NCI-H510A (cell line): ENCODE measurements around the gene KCNMA1.
"Not testable (repeated sequence)": the region's sequence is repeated elsewhere in the genome, so short reads cannot be mapped to it uniquely, and the experiment has no call there.

ENCODE experiments used
- DNase-seq: peaks from one replicate; lab custom pipeline; 2025; lab: John Stamatoyannopoulos, UW

Gene KCNMA1

DNA sequence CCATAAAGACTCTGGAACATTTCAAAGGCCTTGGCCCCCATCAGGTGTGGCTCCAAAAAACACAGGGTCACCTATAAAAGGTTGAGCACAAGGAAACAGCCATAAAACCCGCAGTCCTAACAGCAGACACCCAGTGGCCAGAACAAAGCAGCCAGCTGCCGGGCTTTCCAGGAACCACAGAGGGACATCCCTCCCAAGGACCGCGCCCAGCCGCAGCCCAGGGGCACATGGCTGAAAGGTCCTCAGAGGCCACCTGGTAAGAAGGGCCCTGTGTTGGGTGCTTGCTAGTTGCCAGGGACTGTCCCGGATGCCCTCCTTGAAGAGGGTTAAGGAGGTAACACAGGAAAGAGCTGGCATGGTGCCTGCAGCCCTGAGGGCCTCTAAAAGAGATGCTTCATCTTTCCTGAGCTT lies 32.7 kb downstream of the KCNMA1 start:
- peak; percentile 40 for DNase-seq

DNA sequence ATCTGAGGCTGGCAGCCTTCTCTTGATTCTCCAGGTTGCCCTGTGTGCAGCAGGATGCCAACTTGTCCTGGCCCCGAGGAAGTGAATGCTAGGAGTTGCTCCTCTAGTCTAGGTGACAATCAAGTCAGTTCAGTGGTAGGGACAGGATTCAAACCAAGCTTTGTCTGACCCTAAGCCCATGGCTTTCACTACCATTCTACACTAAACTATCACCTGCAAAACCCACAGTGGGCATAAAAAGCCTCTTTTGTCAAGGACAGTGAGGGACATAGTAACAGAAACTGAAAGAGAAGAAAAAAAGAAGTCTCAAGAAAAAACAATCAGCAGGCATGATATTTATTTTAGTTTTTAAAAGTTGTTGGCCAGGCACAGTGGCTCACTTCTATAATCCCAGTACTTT lies 33.5 kb downstream of the KCNMA1 start:
- DNase-seq: no peak

DNA sequence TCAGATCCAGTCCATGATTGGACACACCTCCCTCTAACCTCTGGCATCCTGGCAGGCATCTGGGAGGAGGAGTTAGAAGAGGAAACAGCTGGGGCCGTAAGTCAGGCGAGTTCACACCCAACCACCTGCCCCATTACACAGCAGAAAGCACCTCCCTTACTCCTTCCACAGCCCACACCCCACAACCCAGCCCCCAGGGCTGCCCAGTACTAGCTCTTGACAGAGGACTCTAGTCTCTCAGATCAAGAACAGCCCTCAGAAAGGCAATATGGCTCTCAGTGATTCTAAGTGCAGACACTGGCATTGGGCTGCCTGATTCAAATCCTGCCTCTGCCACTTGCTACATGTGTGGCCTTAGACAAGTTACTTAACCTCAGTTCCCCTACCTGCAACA lies 34.1 kb downstream of the KCNMA1 start:
- DNase-seq: peak; percentile 39

DNA sequence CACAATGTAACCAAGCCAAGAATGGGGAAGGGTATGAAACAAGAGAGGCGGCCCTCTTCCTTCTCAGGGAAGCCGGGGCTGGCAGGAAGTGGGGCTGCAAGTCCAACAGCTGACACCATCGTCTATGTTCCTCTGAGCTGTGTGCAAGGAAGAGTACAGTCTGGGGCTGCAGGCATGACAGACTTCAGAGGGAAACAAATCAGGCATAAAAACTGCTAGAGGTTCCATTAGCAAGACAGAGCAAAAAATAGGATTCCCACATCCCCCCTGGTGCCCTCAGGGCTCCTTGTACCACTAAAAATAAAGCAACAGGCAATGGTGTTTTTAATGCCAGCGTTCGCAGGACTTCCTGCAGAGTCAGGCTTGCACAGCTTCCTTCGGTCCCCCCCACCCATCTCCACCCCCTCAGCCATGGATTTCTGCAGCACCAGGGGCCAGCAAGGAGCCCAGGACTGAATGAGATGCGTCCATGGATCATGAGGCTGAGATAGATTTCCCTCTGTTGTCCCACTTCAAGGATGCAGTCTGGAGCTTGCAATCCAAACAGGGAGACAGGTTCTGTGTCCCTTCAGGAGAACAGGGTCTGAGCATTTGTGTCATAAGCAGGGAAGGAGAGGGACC lies 34.6 kb downstream of the KCNMA1 start:
- DNase-seq: no peak

DNA sequence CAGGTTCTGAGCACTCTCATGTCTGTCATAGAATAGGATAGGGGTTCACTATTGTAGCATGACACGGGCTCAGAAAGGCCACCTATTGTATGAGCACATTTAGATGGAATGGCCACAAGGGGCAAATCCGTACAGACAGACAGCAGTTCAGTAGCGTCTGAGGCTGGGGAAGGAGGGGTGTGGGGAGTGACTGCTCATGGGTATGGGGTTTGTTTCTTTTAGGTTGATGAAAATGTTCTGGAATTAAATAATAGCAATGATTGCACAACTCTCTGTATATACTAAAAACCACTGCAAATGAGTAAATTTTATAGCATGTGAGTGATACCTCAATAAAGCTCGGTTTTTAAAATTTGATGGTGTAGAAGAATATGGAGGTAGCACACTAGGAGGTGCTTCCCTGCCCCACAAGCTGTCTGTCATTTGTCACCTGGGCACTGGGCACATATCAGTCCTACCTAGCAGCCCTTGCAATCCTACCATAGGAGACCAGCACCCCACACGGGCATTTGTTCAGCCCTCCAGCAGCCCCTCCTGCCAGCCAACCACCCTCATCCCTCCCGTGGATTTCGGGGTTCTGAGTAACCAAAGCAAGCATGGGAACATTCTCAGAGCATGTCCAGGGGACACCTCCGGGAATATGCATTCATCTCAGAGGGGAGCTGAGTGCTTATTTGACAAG lies 35.2 kb downstream of the KCNMA1 start:
- no peak for DNase-seq

GRCh38 chr10:77601488-77601887 lies 36.1 kb downstream of the KCNMA1 start:
- DNase-seq: no peak

GRCh38 chr10:77600640-77601039 lies 37.0 kb downstream of the KCNMA1 start:
- no peak for DNase-seq

- DNase-seq: no peak
Measured at GRCh38 chr10:77599651-77600050, 38.0 kb downstream of the KCNMA1 start.

DNA sequence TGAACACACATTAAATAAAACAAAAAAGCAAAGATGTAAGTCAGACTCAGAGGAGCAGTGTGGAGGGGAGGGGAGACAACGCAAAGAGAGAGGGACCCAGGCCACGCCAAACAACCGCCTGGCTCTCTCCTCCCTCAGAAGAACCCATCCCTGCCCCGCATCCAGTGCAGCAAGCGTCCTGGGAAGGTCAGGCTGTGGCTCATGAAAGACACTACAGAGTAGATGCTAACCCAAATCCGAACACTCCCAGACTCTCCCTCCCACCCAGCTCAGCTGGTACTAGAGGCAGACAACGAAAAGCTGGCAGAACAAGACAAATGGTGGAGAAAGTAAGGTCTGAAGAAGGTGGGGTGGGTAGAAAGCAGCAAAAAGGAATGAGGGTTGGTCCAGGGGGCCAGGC lies 39.0 kb downstream of the KCNMA1 start:
- DNase-seq: no peak

- no peak for DNase-seq
Measured at GRCh38 chr10:77597560-77597959, 40.0 kb downstream of the KCNMA1 start.

DNA sequence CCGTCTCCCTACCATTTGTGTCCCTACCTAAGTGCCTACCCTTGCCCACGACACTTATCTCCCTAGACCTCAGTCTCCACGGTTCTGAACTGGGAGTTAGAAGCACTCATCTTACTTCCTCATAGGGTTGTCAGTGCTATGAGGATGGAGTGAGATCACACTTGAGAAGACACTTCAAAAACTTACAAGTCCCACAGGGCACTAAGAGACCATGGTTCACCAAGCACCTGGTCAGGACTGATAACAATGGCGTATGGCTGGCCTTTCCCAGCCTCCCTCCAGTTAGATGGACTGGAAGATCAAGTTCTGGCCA lies 43.2 kb downstream of the KCNMA1 start:
- no peak for DNase-seq

GRCh38 chr10:77593771-77594470 lies 43.7 kb downstream of the KCNMA1 start:
- no peak for DNase-seq

DNA sequence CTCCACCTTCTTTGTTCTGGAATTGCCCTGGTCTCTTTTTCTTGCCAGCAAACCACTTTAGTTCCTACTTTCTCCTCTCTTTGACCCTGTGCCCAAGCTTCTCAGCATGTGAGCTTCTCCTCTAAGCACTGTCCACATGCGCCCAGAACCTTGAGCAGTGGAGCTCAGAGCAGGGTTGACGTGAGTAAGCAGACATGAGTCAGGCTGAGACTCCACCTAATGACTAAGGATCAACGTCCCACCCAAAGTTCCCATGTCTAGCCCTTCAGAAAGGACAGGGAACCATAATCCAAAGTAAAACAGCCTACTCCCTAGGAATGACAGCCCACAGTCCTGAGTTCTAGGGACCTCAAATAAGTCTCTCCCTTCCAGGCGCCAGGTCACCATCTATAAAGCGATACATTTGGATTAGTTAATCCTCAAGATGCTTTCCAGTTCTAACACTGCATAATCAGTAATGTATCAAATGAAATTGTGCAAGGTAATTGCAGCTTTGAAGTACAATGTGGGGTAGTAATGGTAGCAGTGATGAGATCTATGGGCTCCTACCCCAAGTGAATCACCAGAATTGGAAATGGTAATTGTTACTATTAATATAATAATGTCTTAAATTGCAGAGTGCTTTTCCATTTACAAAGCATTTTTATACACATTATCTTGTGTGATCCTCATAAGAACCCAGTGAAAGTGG lies 44.5 kb downstream of the KCNMA1 start:
- no peak for DNase-seq

GRCh38 chr10:77592510-77592909 lies 45.1 kb downstream of the KCNMA1 start:
- DNase-seq: no peak

- DNase-seq: no peak
Measured at GRCh38 chr10:77591238-77591880, 46.2 kb downstream of the KCNMA1 start.

DNA sequence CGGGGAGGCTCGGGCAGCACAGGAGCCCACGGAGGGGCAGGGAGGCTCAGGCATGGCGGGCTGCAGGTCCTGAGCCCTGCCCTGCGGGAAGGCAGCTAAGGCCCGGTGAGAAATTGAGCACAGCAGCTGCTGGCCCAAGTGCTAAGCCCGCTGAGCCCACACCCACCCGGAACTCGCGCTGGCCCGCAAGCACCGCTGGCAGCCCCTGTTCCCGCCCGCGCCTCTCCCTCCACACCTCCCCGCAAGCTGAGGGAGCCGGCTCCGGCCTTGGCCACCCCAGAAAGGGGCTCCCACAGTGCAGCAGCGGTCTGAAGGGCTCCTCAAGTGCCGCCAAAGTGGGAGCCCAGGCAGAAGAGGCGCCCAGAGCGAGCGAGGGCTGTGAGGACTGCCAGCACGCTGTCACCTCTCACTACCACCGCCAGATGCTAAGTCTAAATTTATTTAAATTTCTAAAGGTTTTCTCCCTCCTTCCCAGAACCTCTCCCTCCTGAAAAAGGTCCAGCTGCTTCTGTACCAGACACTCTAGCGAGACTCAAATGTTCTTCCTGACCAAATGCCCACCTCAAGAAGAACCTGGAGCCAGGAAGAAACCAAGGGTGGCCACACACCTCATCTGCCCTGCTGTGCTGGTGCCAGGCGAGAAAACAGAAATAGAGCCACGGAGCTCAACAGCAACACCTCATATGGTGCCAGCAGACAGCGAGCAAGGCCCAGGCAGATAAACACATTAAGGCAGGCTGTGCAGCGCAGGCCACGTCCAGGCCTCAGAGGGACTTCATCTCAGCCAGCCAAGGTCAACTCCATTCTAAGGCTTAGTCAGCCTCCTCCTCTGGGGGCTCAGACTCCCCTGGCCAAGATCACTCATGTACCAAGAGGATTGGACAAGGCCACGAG lies 47.0 kb downstream of the KCNMA1 start:
- DNase-seq: no peak

GRCh38 chr10:77589703-77590102 lies 47.9 kb downstream of the KCNMA1 start:
- DNase-seq: not testable (repeated sequence)

- DNase-seq: no peak
Measured at GRCh38 chr10:77588886-77589285, 48.7 kb downstream of the KCNMA1 start.

DNA sequence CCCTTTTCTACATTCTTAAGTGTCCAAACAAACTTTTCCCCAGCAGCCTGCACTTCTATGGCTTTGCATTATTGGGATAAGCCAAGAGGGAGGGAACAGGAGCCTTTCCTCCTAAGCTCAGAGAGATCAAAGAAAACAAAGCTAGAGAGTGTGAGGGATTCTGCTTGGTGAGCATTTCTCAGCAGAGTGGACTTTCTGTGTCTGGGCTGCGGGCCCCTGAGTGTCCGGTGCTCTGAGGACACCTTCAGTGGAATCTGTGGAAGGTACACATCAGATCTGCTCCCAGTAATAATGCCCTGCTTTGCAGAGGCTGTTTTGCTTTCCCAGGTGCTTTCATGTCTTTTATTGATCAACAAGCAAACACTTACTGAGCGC lies 50.2 kb downstream of the KCNMA1 start:
- no peak for DNase-seq

DNA sequence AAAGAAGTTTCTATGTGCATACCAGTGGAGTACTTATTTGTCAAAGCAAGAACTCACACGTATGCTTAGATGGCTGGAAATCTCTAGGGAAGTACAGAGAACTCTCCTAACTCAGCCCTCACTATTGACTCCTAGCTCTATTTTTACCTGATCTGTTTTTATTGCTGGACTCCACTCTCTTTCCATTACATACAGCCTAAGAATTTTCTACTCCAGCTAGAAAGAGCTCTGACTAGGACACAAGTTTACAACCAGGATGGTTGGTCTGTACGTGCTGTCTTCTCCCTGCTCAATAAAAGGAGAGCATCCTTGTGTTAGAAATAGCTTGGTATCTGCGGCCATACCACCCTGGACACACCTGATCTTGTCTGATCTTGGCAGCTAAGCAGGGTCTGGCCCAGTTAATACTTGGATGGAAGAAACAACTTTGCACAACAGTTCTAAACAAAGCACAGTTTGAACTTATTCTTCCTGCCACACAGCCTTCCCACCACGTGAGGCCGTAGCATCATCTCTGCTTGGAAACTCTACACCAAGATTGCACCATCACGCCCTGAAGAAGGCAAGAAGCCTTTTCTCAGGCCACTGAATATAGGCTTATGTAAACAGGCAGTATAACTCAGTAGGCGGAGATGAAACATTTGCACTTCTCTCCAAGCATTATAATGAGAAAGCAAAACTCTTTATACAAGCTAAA lies 50.7 kb downstream of the KCNMA1 start:
- no peak for DNase-seq

DNA sequence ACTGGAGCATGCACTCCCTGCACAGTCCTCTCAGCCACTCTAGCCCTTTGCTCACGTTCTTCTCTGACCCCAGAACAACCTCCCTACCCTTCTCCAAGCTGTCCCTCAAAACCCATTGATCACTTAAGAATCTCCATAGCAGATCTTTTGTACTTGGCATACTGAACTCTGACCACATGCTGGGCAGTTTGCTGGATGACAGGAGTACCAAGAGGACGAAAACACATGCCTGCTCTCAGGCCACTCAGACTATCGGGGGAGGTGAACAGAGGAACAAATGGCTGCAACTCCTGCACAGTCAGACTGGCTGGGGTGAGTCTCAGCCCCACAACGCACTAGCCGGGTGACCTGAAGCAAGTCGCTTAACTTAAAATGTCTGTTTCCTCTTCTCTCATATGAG lies 52.7 kb downstream of the KCNMA1 start:
- DNase-seq: no peak
